Mucosa of descending colon (tissue), 3 donors: ENCODE data around the gene KRTAP1-3. TPM values are rescaled to one million over a fixed set of nuclear protein-coding genes. Genes with fewer than 3 reads are reported as not detected.
"Not testable (repeated sequence)": the region's sequence is repeated elsewhere in the genome, so short reads cannot be mapped to it uniquely, and the experiment has no call there.

Experiments
- ATAC-seq: fragments of 200-7000 bp; cut with Tn5 transposase; one replicate; pipeline ENCODE4 v1.9.1; 2020; ENCODE audit warnings: mild to moderate bottlenecking, moderate library complexity
- DNase-seq, 3 donors: peaks; one replicate each; pipeline ENCODE4 v3.0.0-alpha.2; 2020
- H3K36me3 ChIP-seq: fragments of 200-600 bp; one replicate; pipeline ENCODE4 v1.8.0; 2021; ENCODE audit warnings: low read depth, mild to moderate bottlenecking
- H3K4me1 ChIP-seq: fragments of 200-600 bp; one replicate; pipeline ENCODE4 v1.8.0; 2021; ENCODE audit warnings: low read depth, mild to moderate bottlenecking
- H3K4me3 ChIP-seq: fragments of 200-600 bp; one replicate; pipeline ENCODE4 v1.8.0; 2021; ENCODE audit warnings: mild to moderate bottlenecking
- H3K9me3 ChIP-seq: fragments of 200-600 bp; one replicate; pipeline ENCODE4 v1.8.0; 2021; ENCODE audit warnings: mild to moderate bottlenecking
- CTCF ChIP-seq: fragments of 200-600 bp; IDR thresholded peaks from one replicate; pipeline ENCODE4 v1.8.0; 2022; ENCODE audit warnings: antibody characterized with exemption, mild to moderate bottlenecking
- intact Hi-C, 2 donors: fragments of 100-400 bp; cut with DNase I in 1 of 2; cut with micrococcal nuclease in 1 of 2; formaldehyde crosslinking; loops; one replicate each; pipeline versions ENCODE4 v1.11.0 to v1.11.1; 2022; cut with DNase I, micrococcal nuclease
- total RNA-seq, 3 donors: library from RNA; stranded (reverse); fragmentation: NEBNext Ultra II Directional in 2 of 3; extraction: Animal tissue kit (Norgen Biotek cat#: 25700) in 2 of 3; gene quantifications; one replicate each; pipeline versions ENCODE4 v1.2.1 to v1.2.4, GENCODE V29; 2021 to 2023
- donor health status: DM: no; HTN: no; CAD: no; lungs with moderate emphysema.
- donor health status: DM: no; HTN: no; CAD: no.
- donor health status: DM: no; HTN: yes; CAD: no.

The KRTAP1-3 gene
- total RNA-seq, 3 donors from 2014 or later: not detected

- Histone ChIP-seq H3K36me3 (no peaks in the 10 kb centered on the region), H3K4me1 (no peaks in the 10 kb centered on the region), H3K9me3 (no peaks in the 10 kb centered on the region), H3K4me3 (no peak overlapping the region)
- intact Hi-C loops: no loop called here
- no peak for ATAC-seq
- TF ChIP-seq CTCF: no peak
- no peak for DNase-seq
Measured at GRCh38 chr17:41042953-41043352, 8.3 kb upstream of the KRTAP1-3 start.

GRCh38 chr17:41040783-41041571, 6.3 kb upstream of the KRTAP1-3 start, which contains the start of gene KRTAP1-1:
Gene KRTAP1-1, minus strand, starts transcription at chr17:41041450. Its CDS starts 53 bp downstream, at chr17:41041397.
- DNase-seq, intact Hi-C loops, H3K4me3 ChIP-seq, H3K36me3 ChIP-seq, ATAC-seq, H3K9me3 ChIP-seq, H3K4me1 ChIP-seq: not testable (repeated sequence)

GRCh38 chr17:41037853-41038350, 3.2 kb upstream of the KRTAP1-3 start:
- ATAC-seq: no peak
- no peak for DNase-seq

GRCh38 chr17:41029633-41030245, 4.9 kb downstream of the KRTAP1-3 start, which contains the start of gene KRTAP1-4:
Gene KRTAP1-4, minus strand, starts transcription at chr17:41030195. Its CDS starts 117 bp downstream, at chr17:41030078.
- TF ChIP-seq CTCF: no peak
- no peak for ATAC-seq
- Histone ChIP-seq H3K4me1 (no peaks in the 10 kb centered on the region), H3K36me3 (no peaks in the 10 kb centered on the region), H3K9me3 (no peaks in the 10 kb centered on the region), H3K4me3 (no peak within 1 kb of the TSS)
- DNase-seq: no peak
- intact Hi-C loops: no loop called here

More at GRCh38 chr17:41037853-41038350, 3.2 kb upstream of the KRTAP1-3 start:
- no peaks in the 10 kb centered on the region for H3K9me3 ChIP-seq
- H3K4me3 ChIP-seq: no peak overlapping the region
- H3K36me3 ChIP-seq: no peaks in the 10 kb centered on the region
- intact Hi-C loops: no loop called here
- H3K4me1 ChIP-seq: no peaks in the 10 kb centered on the region
- TF ChIP-seq CTCF: no peak

- H3K9me3 ChIP-seq: no peaks in the 10 kb centered on the region
- intact Hi-C loops: no loop called here
- ATAC-seq: no peak
- TF ChIP-seq CTCF: no peak
- no peak for DNase-seq
- H3K4me1 ChIP-seq: no peaks in the 10 kb centered on the region
- no peak within 1 kb of the TSS for H3K4me3 ChIP-seq
- no peaks in the 10 kb centered on the region for H3K36me3 ChIP-seq
Measured at GRCh38 chr17:41026715-41027471, 7.8 kb downstream of the KRTAP1-3 start, which contains the start of gene KRTAP1-5. Gene KRTAP1-5, minus strand, starts transcription at chr17:41027208. Its CDS starts 53 bp downstream, at chr17:41027155.
